Measurements from ENCODE around the gene RNF223. TPM values are rescaled to one million over a fixed set of nuclear protein-coding genes. Genes with fewer than 3 reads are reported as not detected.

RNF223 gene
- total and polyA plus RNA-seq, 2 of the 13 experiments (the other 11 are each of a cell fraction or from before 2014, with no cell fraction given) = 0.03 TPM; not detected in 1

- TF ChIP-seq ZNF546 (CRISPR knock-in tag; conservative IDR thresholded peaks at IDR 0.05) (no peak), CENPBD1 (CRISPR knock-in tag; IDR thresholded peaks at IDR 0.05; ENCODE audit: borderline replicate concordance, low read depth) (no peak), HOXA9 (CRISPR knock-in tag; IDR thresholded peaks at IDR 0.05; ENCODE audit: borderline replicate concordance) (no peak), HMGA1 (CRISPR knock-in tag; conservative IDR thresholded peaks at IDR 0.05) (no peak), ZNF354B (CRISPR knock-in tag; IDR thresholded peaks at IDR 0.05) (0 out of 2 replicates have a peak, but pooled peaks have one; percentile 62), TBX3 (IDR thresholded peaks at IDR 0.05; ENCODE audit: borderline replicate concordance) (0 out of 2 replicates have a peak, but pooled peaks have one; percentile 15), THAP9 (CRISPR knock-in tag; IDR thresholded peaks at IDR 0.05; ENCODE audit: borderline replicate concordance) (peak; percentile 49; the same call in 1 of the 2 replicates), ZNF30 (CRISPR knock-in tag; IDR thresholded peaks at IDR 0.05) (no peak), MEF2D (CRISPR knock-in tag; IDR thresholded peaks at IDR 0.05) (peak; percentile 80), ARNTL (CRISPR knock-in tag; IDR thresholded peaks at IDR 0.05) (no peak; the same call in 1 of the 2 replicates), RELA (CRISPR knock-in tag; IDR thresholded peaks at IDR 0.05) (no peak), ZNF768 (CRISPR knock-in tag; IDR thresholded peaks at IDR 0.05) (no peak), SAFB2 (CRISPR knock-in tag; IDR thresholded peaks at IDR 0.05; ENCODE audit: borderline replicate concordance, low read depth) (no peak; the same call in 1 of the 2 replicates), CREB1 (IDR thresholded peaks at IDR 0.05) (peak; percentile 61), CREB1 (CRISPR knock-in tag; IDR thresholded peaks at IDR 0.05) (peak; percentile 62; the same call in 1 of the 2 replicates), ZXDC (CRISPR knock-in tag; IDR thresholded peaks at IDR 0.05) (no peak), ZSCAN30 (CRISPR knock-in tag; IDR thresholded peaks at IDR 0.05) (no peak), HMG20B (CRISPR knock-in tag; conservative IDR thresholded peaks at IDR 0.05) (no peak), ZNF850 (CRISPR knock-in tag; conservative IDR thresholded peaks at IDR 0.05) (no peak), SOX6 (IDR thresholded peaks at IDR 0.05) (no peak), SOX6 (CRISPR knock-in tag; IDR thresholded peaks at IDR 0.05) (peak; percentile 60), PAWR (CRISPR knock-in tag; IDR thresholded peaks at IDR 0.05; ENCODE audit: borderline replicate concordance) (no peak), MLLT10 (CRISPR knock-in tag; IDR thresholded peaks at IDR 0.05) (no peak)
- TF ChIP-seq, protein P1, sequence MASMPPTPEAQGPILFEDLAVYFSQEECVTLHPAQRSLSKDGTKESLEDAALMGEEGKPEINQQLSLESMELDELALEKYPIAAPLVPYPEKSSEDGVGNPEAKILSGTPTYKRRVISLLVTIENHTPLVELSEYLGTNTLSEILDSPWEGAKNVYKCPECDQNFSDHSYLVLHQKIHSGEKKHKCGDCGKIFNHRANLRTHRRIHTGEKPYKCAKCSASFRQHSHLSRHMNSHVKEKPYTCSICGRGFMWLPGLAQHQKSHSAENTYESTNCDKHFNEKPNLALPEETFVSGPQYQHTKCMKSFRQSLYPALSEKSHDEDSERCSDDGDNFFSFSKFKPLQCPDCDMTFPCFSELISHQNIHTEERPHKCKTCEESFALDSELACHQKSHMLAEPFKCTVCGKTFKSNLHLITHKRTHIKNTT (CRISPR knock-in tag; IDR thresholded peaks at IDR 0.05) = no peak
Measured at GRCh38 chr1:1063945-1064831, 9.9 kb downstream of the RNF223 start (continued).

All from HepG2 (cell line).